GM18873 (cell line): ENCODE data around the gene ZNG1C.
"Not testable (repeated sequence)": the region's sequence is repeated elsewhere in the genome, so short reads cannot be mapped to it uniquely, and the experiment has no call there.

Experiments used
- ATAC-seq: cut with Tn5 transposase; IDR thresholded peaks from one replicate; pipeline ENCODE4 v1.9.1; 2021; ENCODE audit warnings: mild to moderate bottlenecking, moderate library complexity, moderate number of reproducible peaks; ENCODE audit not compliant: unreplicated experiment, low FRiP score

Gene ZNG1C

GRCh38 chr9:68241683-68242082 is at the start of gene ZNG1C:
TSS of gene ZNG1C (plus strand) at chr9:68241983. CDS start at chr9:68242032, 49 bp downstream.
- not testable (repeated sequence) for ATAC-seq

- not testable (repeated sequence) for ATAC-seq
Measured at GRCh38 chr9:68242437-68242836, 654 bp downstream of the ZNG1C start.

GRCh38 chr9:68281041-68281440 is 39.3 kb downstream of the ZNG1C start:
- not testable (repeated sequence) for ATAC-seq

- not testable (repeated sequence) for ATAC-seq
Measured at GRCh38 chr9:68302567-68302966, 60.8 kb downstream of the ZNG1C start, which contains the start of gene FOXD4L3. TSS of gene FOXD4L3 (plus strand) at chr9:68302867. CDS start at chr9:68302952, 85 bp downstream.

GRCh38 chr9:68303771-68304170 is 62.0 kb downstream of the ZNG1C start:
- ATAC-seq = not testable (repeated sequence)

- not testable (repeated sequence) for ATAC-seq
Measured at GRCh38 chr9:68304212-68304611, 62.4 kb downstream of the ZNG1C start.

- ATAC-seq = not testable (repeated sequence)
Measured at GRCh38 chr9:68304777-68305176, 63.0 kb downstream of the ZNG1C start.

GRCh38 chr9:68305680-68306285 is 64.0 kb downstream of the ZNG1C start:
- not testable (repeated sequence) for ATAC-seq

- not testable (repeated sequence) for ATAC-seq
Measured at GRCh38 chr9:68306391-68306964, 64.7 kb downstream of the ZNG1C start.

GRCh38 chr9:68307127-68307526 is 65.3 kb downstream of the ZNG1C start:
- ATAC-seq = not testable (repeated sequence)

- ATAC-seq = not testable (repeated sequence)
Measured at GRCh38 chr9:68307654-68308053, 65.9 kb downstream of the ZNG1C start.

GRCh38 chr9:68311208-68311607 is 69.4 kb downstream of the ZNG1C start:
- not testable (repeated sequence) for ATAC-seq

- ATAC-seq = not testable (repeated sequence)
Measured at GRCh38 chr9:68318209-68318608, 76.4 kb downstream of the ZNG1C start.

GRCh38 chr9:68323749-68324148 is 82.0 kb downstream of the ZNG1C start:
- not testable (repeated sequence) for ATAC-seq

- not testable (repeated sequence) for ATAC-seq
Measured at GRCh38 chr9:68324518-68324917, 82.7 kb downstream of the ZNG1C start.

GRCh38 chr9:68329106-68329505 is 87.3 kb downstream of the ZNG1C start:
- not testable (repeated sequence) for ATAC-seq

- not testable (repeated sequence) for ATAC-seq
Measured at GRCh38 chr9:68330531-68331173, 88.9 kb downstream of the ZNG1C start.

- ATAC-seq = not testable (repeated sequence)
Measured at GRCh38 chr9:68332122-68332521, 90.3 kb downstream of the ZNG1C start.

GRCh38 chr9:68335935-68336334 is 94.2 kb downstream of the ZNG1C start:
- ATAC-seq = not testable (repeated sequence)

- ATAC-seq = not testable (repeated sequence)
Measured at GRCh38 chr9:68336639-68337339, 95.0 kb downstream of the ZNG1C start.

GRCh38 chr9:68338000-68338399 is 96.2 kb downstream of the ZNG1C start:
- ATAC-seq = not testable (repeated sequence)
